ENCODE measurements around the gene TUBG2. TPM values are rescaled to one million over a fixed set of nuclear protein-coding genes. Genes with fewer than 3 reads are reported as not detected.

Gene TUBG2
- total RNA-seq, 1 donor from 2014 or later: 32.8 TPM

GRCh38 chr17:42697108-42697811 is 38.2 kb downstream of the TUBG2 start:
- no peak overlapping the region for H3K4me3 Mint-ChIP-seq (ENCODE audit: unreplicated experiment)
- DNase-seq (ENCODE audit: extremely low spot score, unreplicated experiment): no peak
- H3K4me1 Mint-ChIP-seq (ENCODE audit: unreplicated experiment): no peaks in the 10 kb centered on the region
- TF ChIP-seq CTCF (IDR thresholded peaks at IDR 0.05): no peak
- H3K36me3 Mint-ChIP-seq (ENCODE audit: unreplicated experiment): peaks cover 18% of the 10 kb centered on the region
- no peaks in the 10 kb centered on the region for H3K9me3 Mint-ChIP-seq (ENCODE audit: unreplicated experiment)
- no peaks in the 10 kb centered on the region for H3K27me3 Mint-ChIP-seq (ENCODE audit: unreplicated experiment)
- H3K27ac Mint-ChIP-seq (ENCODE audit: unreplicated experiment): no peak overlapping the region

GRCh38 chr17:42698736-42699414 is 39.8 kb downstream of the TUBG2 start:
- H3K4me1 Mint-ChIP-seq (ENCODE audit: unreplicated experiment): no peaks in the 10 kb centered on the region
- H3K36me3 Mint-ChIP-seq (ENCODE audit: unreplicated experiment): peaks cover 29% of the 10 kb centered on the region
- no peak for DNase-seq (ENCODE audit: extremely low spot score, unreplicated experiment)
- H3K27ac Mint-ChIP-seq (ENCODE audit: unreplicated experiment): no peak overlapping the region
- H3K9me3 Mint-ChIP-seq (ENCODE audit: unreplicated experiment): no peaks in the 10 kb centered on the region
- no peaks in the 10 kb centered on the region for H3K27me3 Mint-ChIP-seq (ENCODE audit: unreplicated experiment)
- H3K4me3 Mint-ChIP-seq (ENCODE audit: unreplicated experiment): no peak overlapping the region
- TF ChIP-seq CTCF (IDR thresholded peaks at IDR 0.05): no peak

- Mint-ChIP-seq H3K9me3 (ENCODE audit: unreplicated experiment) (no peaks in the 10 kb centered on the region), H3K4me3 (ENCODE audit: unreplicated experiment) (no peak overlapping the region), H3K36me3 (ENCODE audit: unreplicated experiment) (peaks cover 32% of the 10 kb centered on the region), H3K27ac (ENCODE audit: unreplicated experiment) (no peak overlapping the region), H3K4me1 (ENCODE audit: unreplicated experiment) (no peaks in the 10 kb centered on the region), H3K27me3 (ENCODE audit: unreplicated experiment) (no peaks in the 10 kb centered on the region)
- TF ChIP-seq CTCF (IDR thresholded peaks at IDR 0.05): no peak
- no peak for DNase-seq (ENCODE audit: extremely low spot score, unreplicated experiment)
Measured at GRCh38 chr17:42699415-42699740, 40.3 kb downstream of the TUBG2 start.

- Mint-ChIP-seq H3K9me3 (ENCODE audit: unreplicated experiment) (no peaks in the 10 kb centered on the region), H3K36me3 (ENCODE audit: unreplicated experiment) (peaks cover 35% of the 10 kb centered on the region), H3K27ac (ENCODE audit: unreplicated experiment) (no peak overlapping the region), H3K4me1 (ENCODE audit: unreplicated experiment) (no peaks in the 10 kb centered on the region), H3K27me3 (ENCODE audit: unreplicated experiment) (no peaks in the 10 kb centered on the region), H3K4me3 (ENCODE audit: unreplicated experiment) (no peak overlapping the region)
- DNase-seq (ENCODE audit: extremely low spot score, unreplicated experiment): no peak
- TF ChIP-seq CTCF (IDR thresholded peaks at IDR 0.05): no peak
Measured at GRCh38 chr17:42700586-42701289, 41.7 kb downstream of the TUBG2 start.

- H3K36me3 Mint-ChIP-seq (ENCODE audit: unreplicated experiment): peaks cover 41% of the 10 kb centered on the region
- no peak for DNase-seq (ENCODE audit: extremely low spot score, unreplicated experiment)
- H3K4me1 Mint-ChIP-seq (ENCODE audit: unreplicated experiment): no peaks in the 10 kb centered on the region
- no peak overlapping the region for H3K27ac Mint-ChIP-seq (ENCODE audit: unreplicated experiment)
- H3K27me3 Mint-ChIP-seq (ENCODE audit: unreplicated experiment): no peaks in the 10 kb centered on the region
- TF ChIP-seq CTCF (IDR thresholded peaks at IDR 0.05): no peak
- H3K4me3 Mint-ChIP-seq (ENCODE audit: unreplicated experiment): no peak overlapping the region
- no peaks in the 10 kb centered on the region for H3K9me3 Mint-ChIP-seq (ENCODE audit: unreplicated experiment)
Measured at GRCh38 chr17:42702446-42702845, 43.4 kb downstream of the TUBG2 start.
